HG03457 (cell line): ENCODE data around the gene PATL2.
"Not testable (repeated sequence)": the region's sequence is repeated elsewhere in the genome, so short reads cannot be mapped to it uniquely, and the experiment has no call there.

Source experiments
- ATAC-seq: cut with Tn5 transposase; IDR thresholded peaks from one replicate; pipeline ENCODE4 v1.9.1; 2021; ENCODE audit warnings: moderate number of reproducible peaks; ENCODE audit not compliant: unreplicated experiment

Gene PATL2

DNA sequence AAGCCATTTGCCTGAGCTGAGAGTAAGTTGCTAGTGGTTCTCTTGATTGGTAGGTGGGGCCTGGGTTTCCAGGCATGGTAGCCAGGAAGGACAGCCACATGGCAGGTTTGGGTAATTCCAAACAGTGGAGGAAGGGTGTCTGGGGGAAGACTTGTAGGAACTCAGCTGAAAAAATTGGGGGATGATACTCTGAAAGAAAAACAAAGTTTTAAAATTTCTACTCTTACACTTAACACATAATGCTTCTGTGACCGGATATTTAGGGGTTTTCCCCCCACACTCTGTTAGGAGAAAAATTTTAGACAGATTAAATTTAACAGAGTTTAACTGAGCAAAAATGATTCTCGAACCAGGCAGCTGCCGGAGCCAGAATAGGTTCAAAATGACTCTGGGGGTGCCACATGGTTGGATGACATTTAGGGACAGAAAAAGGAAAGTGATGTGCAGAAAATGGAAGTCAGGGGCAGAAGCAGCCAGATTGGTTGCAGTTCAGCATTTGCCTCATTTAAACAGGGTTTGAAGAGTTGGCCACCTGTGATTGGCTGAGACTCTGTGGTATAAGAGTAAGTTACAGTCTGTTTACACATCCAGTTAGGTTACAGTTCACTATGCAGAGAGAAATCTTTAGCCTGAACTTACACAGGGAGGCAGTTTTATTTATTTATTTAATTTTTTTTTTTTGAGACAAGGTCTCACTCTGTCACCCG, 8.3 kb upstream of the PATL2 start:
- peak; percentile 31 for ATAC-seq

DNA sequence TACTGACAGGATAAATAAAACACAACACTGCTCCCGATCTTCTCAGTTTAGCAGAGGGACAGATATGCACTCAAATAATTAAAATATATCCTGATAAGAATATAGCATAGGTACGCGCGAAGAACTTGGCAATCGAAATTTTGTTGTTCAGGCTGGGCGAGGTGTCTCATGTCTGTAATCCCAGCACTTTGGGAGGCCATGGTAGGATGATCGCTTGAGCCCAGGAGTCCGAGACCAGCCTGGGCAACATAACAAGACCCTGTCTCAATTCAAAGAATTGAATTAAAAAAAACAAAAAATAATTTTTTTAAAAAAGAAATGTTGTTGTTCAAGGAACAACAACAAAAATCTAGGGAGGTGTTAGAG, 7.8 kb upstream of the PATL2 start:
- ATAC-seq, result no peak

DNA sequence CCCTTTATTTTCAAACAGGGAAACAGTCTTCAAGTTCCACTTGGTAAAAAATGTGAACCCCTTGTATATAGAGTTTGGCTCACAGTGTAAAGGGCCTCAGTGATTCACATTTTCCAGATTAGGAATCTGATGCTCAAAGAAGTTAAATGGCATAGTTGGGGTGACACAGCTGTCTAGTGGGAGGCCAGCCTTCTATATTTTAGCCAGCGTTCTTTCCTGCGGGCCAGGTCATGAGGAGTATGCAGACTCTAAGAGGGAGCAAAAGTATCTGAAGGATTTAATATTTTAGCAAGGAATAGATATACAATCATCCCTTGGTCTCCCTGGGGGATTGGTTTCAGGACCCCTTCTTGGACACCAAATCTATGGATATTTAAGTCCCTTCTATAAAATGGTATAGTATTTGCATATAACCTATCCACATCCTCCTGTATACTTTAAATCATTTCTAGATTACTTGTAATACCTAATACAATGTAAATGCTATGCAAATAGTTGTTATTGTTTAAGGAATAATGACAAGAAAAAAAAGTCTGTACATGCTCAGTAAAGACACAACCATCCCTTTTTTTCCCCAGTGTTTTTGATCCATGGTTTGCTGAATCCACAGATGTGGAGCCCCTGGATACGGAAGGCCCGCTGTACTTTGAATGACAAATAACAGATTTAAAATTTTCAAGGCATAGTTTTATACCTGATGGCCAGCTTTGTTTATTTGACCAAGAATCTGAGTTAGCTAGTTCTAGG, 7.2 kb upstream of the PATL2 start:
- no peak for ATAC-seq

DNA sequence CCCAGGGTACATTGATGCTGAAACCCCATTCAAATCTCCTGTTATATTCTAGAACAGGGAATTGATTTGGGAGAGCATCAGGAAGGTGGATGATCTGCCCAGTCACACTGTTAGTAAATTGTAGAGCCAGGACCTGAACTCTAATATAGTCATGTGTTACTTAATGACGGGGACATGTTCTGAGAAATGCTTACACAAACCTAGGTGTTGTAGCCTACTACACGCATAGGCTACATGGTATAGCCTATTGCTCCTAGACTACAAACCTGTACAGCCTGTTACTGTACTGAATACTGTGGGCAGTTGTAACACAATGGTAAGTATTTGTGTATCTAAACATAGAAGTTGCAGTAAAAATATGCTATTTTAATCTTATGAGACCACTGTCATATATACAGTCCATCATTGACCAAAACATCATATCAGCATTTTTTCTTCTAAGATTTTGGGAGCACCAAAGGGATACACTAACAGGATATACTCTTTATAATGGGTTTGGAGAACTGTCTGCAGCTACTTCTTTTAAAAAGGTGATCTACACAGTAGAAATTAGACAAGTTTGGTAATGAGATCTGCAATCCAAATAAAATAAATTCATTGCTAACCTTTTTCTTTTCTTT, 6.0 kb upstream of the PATL2 start:
- no peak for ATAC-seq

DNA sequence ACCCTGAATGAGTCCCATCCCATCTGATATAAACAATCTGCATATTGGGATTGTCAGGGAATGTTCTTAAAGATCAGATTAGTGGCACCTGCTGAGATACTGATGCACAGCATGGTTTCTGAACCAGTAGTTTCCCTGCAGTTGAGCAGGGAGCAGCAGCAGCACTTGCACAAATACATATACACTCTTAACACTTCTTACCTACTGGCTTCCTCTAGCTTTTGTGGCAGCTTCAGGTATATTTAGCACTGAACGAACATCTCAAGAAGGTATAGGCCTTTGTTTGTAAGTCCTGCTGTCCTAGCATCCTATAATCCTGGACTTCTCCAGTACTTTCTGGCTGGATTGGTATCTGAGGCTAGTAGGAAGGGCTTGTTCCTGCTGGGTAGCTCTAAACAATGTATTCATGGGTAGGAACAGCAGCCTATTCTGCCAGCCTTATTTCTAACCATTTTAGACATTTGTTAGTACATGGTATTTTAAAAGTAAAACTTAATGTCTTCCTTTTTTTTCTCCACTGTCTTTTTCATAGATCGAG, 4.7 kb upstream of the PATL2 start:
- ATAC-seq, result no peak

DNA sequence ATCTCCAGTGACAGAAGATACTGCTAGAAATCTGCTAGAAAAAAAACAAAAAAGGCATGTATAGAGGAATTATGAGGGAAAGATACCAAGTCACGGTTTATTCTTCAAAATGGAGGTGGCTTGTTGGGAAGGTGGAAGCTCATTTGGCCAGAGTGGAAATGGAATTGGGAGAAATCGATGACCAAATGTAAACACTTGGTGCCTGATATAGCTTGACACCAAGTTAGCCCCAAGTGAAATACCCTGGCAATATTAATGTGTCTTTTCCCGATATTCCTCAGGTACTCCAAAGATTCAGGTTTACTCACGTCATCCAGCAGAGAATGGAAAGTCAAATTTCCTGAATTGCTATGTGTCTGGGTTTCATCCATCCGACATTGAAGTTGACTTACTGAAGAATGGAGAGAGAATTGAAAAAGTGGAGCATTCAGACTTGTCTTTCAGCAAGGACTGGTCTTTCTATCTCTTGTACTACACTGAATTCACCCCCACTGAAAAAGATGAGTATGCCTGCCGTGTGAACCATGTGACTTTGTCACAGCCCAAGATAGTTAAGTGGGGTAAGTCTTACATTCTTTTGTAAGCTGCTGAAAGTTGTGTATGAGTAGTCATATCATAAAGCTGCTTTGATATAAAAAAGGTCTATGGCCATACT, 4.1 kb upstream of the PATL2 start:
- no peak for ATAC-seq

DNA sequence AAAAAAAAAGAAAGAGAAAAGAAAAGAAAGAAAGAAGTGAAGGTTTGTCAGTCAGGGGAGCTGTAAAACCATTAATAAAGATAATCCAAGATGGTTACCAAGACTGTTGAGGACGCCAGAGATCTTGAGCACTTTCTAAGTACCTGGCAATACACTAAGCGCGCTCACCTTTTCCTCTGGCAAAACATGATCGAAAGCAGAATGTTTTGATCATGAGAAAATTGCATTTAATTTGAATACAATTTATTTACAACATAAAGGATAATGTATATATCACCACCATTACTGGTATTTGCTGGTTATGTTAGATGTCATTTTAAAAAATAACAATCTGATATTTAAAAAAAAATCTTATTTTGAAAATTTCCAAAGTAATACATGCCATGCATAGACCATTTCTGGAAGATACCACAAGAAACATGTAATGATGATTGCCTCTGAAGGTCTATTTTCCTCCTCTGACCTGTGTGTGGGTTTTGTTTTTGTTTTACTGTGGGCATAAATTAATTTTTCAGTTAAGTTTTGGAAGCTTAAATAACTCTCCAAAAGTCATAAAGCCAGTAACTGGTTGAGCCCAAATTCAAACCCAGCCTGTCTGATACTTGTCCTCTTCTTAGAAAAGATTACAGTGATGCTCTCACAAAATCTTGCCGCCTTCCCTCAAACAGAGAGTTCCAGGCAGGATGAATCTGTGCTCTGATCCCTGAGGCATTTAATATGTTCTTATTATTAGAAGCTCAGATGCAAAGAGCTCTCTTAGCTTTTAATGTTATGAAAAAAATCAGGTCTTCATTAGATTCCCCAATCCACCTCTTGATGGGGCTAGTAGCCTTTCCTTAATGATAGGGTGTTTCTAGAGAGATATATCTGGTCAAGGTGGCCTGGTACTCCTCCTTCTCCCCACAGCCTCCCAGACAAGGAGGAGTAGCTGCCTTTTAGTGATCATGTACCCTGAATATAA, 2.2 kb upstream of the PATL2 start:
- ATAC-seq, result no peak

DNA sequence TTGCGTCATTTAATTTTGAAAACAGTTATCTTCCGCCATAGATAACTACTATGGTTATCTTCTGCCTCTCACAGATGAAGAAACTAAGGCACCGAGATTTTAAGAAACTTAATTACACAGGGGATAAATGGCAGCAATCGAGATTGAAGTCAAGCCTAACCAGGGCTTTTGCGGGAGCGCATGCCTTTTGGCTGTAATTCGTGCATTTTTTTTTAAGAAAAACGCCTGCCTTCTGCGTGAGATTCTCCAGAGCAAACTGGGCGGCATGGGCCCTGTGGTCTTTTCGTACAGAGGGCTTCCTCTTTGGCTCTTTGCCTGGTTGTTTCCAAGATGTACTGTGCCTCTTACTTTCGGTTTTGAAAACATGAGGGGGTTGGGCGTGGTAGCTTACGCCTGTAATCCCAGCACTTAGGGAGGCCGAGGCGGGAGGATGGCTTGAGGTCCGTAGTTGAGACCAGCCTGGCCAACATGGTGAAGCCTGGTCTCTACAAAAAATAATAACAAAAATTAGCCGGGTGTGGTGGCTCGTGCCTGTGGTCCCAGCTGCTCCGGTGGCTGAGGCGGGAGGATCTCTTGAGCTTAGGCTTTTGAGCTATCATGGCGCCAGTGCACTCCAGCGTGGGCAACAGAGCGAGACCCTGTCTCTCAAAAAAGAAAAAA, 1.4 kb upstream of the PATL2 start:
- no peak for ATAC-seq

DNA sequence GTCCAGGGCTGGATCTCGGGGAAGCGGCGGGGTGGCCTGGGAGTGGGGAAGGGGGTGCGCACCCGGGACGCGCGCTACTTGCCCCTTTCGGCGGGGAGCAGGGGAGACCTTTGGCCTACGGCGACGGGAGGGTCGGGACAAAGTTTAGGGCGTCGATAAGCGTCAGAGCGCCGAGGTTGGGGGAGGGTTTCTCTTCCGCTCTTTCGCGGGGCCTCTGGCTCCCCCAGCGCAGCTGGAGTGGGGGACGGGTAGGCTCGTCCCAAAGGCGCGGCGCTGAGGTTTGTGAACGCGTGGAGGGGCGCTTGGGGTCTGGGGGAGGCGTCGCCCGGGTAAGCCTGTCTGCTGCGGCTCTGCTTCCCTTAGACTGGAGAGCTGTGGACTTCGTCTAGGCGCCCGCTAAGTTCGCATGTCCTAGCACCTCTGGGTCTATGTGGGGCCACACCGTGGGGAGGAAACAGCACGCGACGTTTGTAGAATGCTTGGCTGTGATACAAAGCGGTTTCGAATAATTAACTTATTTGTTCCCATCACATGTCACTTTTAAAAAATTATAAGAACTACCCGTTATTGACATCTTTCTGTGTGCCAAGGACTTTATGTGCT, 721 bp upstream of the PATL2 start:
- ATAC-seq, result peak; percentile 10

DNA sequence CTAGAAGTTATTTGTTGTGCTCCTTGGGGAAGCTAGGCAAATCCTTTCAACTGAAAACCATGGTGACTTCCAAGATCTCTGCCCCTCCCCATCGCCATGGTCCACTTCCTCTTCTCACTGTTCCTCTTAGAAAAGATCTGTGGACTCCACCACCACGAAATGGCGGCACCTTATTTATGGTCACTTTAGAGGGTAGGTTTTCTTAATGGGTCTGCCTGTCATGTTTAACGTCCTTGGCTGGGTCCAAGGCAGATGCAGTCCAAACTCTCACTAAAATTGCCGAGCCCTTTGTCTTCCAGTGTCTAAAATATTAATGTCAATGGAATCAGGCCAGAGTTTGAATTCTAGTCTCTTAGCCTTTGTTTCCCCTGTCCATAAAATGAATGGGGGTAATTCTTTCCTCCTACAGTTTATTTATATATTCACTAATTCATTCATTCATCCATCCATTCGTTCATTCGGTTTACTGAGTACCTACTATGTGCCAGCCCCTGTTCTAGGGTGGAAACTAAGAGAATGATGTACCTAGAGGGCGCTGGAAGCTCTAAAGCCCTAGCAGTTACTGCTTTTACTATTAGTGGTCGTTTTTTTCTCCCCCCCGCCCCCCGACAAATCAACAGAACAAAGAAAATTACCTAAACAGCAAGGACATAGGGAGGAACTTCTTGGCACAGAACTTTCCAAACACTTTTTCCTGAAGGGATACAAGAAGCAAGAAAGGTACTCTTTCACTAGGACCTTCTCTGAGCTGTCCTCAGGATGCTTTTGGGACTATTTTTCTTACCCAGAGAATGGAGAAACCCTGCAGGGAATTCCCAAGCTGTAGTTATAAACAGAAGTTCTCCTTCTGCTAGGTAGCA, 657 bp downstream of the PATL2 start:
- no peak for ATAC-seq

DNA sequence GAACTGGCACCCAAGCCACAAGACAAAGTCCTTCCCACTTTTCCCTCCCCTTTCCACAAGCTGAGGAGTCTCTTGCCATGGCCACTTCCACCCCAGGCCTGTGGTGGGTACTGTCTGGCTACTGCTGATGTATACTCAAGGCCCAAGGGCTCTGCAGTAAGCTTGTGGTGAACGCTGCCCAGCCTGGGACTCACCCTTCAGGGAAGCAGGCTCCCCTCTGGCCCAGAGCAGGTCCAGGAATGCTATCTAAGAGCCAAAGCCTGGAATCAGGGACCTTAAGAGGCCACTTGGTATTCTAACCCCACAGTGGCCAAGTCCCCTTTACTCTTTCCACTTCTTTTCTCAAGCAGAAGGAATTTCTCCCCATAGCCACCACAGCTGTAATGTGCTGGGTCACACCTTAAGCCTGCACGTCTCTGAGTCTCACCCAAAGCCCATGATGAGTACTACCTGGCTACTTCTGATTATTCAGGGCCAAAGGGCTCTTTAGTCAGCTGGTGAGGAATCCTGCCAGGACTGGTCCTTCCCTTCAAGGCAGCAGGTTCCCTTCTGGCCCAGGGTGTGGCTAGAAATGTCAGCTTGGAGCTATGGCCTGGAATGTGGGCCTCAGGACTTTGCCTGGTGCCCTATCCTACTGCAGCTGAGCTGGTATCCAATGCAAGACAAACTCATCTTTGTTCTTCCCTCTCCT, 4.0 kb downstream of the PATL2 start:
- no peak for ATAC-seq

DNA sequence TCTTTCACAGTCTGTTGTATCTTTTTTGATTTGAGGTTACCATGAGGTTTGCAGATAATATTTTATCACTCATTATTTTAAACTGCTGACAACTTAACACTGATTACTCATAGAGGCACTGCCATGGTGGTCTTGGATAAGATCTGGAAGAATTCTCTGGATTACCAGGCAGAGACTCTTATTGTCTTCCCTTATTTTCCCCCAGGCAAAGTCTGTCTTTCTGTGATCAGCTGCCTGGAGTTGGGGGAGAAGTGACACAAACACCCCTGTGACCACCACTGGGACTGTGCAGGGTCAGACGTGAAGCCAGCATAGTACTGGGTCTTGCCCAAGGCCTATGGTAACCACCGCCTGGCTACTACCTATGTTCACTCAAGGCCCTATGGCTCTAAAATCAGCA, 4.7 kb downstream of the PATL2 start:
- ATAC-seq, result no peak

DNA sequence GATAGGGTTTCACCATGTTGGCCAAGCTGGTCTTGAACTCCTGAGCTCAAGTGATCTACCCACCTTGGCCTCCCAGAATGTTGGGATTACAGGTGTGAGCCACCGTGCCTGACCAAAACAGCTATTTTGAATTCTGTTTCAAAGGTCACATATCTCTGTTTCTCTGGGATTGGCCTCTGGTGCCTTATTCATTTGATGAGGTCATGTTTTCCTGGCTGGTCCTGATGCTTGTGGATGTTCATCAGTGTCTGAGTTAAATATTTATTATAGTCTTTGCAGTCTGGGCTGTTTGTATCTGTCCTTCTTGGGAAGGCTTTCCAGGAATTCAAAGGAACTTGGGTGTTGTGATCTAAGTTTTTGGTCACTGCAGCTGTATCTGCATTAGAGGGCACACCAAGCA, 5.1 kb downstream of the PATL2 start:
- ATAC-seq, result no peak

DNA sequence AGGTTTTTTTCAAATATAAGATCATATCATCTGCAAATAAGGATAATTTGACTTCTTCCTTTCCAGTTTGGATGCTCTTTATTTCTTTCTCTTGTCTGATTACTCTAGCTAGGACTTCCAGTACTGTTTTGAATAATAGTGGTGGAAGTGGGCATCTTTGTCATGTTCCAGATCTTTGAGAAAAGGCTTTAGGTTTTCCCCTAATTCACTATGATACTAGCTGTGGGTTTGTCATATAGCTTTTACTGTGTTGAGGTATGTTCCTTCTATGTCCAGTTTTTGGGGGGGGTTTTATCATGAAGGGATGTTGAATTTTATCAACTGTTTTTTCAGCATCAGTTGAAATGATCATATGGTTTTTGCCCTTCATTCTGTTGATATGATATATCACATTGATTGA, 10.4 kb downstream of the PATL2 start:
- not testable (repeated sequence) for ATAC-seq

DNA sequence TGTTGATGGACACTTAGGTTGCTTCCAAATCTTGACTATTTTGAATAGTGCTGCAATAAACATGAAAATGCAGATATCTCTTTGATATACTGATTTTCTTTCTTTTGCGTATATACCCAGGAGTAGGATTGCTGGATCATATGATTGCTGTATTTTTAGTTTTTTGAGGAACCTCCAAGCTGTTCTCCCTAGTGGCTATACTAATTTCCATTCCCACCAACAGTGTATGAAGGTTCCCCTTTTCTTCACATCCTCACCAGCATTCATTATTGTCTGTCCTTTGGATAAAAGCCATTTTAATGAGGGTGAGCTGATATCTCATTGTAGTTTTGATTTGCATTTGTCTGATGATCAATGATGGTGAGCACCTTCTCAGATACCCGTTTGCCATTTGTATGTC, 12.5 kb downstream of the PATL2 start:
- ATAC-seq, result no peak

DNA sequence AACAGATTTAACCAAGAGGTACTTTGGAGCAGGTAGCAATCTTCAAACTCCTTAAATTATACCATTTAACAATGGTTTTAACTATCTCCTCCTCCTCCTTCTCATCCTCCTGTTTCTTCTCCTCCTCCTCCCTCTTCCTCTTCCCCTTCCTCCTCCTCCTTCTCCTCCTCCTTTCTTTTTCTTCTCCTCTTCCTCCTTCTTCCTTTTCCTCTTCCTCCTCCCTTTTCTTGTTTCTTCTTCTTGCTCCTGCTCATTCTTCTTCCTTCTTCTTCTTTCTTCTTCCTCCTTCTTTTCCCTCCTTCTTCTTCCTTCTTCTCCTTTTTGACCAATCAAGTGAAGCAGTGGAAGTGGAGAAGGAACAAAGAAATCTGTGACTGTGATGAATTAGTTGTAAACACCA, 14.1 kb downstream of the PATL2 start:
- ATAC-seq, result no peak

DNA sequence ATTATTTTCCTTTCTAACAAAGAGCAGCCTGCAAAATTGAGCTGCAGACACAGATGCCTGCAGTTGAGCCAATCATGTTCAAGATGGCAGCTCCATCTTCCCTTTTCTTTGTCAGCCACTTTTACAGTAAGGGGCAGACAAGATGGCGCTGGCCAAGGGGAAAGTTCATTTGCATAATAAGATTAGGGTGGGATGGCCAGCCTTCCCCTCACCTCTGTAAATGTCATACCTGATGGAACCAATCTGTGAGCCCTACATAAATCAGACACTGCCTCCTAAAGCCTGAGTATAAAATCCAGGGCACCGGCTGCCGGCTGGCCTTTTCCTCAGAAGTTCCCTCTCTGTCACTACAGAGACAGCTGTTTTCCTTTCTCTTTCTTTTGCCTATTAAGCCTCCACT, 15.8 kb downstream of the PATL2 start:
- no peak for ATAC-seq

DNA sequence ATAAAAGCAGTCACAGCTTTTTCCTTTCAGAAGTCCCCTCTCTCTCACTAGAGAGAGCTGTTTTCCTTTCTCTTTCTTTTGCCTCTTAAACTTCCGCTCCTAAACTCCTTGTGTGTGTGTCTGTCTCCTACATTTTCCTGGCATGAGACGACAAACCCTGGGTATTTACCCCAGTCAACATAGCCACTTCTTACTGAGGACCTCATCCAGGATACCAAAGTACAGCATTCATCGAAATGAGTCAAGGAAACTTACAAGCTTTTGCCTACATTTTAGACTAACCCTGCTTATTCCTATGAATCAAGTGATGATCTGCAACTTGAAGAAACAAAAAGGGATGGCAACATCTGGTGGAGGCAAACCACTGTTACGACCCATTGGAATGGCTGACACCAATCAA, 16.7 kb downstream of the PATL2 start:
- ATAC-seq, result no peak
